ENCODE data around the gene ZNF101.
"Not testable (repeated sequence)": the region's sequence is repeated elsewhere in the genome, so short reads cannot be mapped to it uniquely, and the experiment has no call there.

Gene ZNF101

GRCh38 chr19:19696386-19696785, 27.7 kb downstream of the ZNF101 start:
- DNase-seq (ENCODE audit: extremely low read depth, low read depth): no peak

GRCh38 chr19:19697589-19697988, 28.9 kb downstream of the ZNF101 start:
- no peak overlapping the region for H3K4me3 ChIP-seq (replicated peaks; ENCODE audit: low read depth, low read length)
- DNase-seq (ENCODE audit: extremely low read depth, low read depth): no peak
- no peak for TF ChIP-seq CTCF (IDR thresholded peaks at IDR 0.05; ENCODE audit: low read depth, low read length, missing control alignments)

More at GRCh38 chr19:19696386-19696785, 27.7 kb downstream of the ZNF101 start:
- H3K4me3 ChIP-seq (replicated peaks; ENCODE audit: low read depth, low read length): no peak overlapping the region
- no peak for TF ChIP-seq CTCF (IDR thresholded peaks at IDR 0.05; ENCODE audit: low read depth, low read length, missing control alignments)

- DNase-seq (ENCODE audit: extremely low read depth, low read depth); H3K4me3 ChIP-seq (replicated peaks; ENCODE audit: low read depth, low read length): not testable (repeated sequence)
Observed at GRCh38 chr19:19700493-19700892, 31.9 kb downstream of the ZNF101 start.

GRCh38 chr19:19704836-19705235, 36.2 kb downstream of the ZNF101 start:
- TF ChIP-seq CTCF (IDR thresholded peaks at IDR 0.05; ENCODE audit: low read depth, low read length, missing control alignments): no peak
- DNase-seq (ENCODE audit: extremely low read depth, low read depth): no peak
- H3K4me3 ChIP-seq (replicated peaks; ENCODE audit: low read depth, low read length): no peak overlapping the region

GRCh38 chr19:19710506-19710905, 41.9 kb downstream of the ZNF101 start:
- TF ChIP-seq CTCF (IDR thresholded peaks at IDR 0.05; ENCODE audit: low read depth, low read length, missing control alignments): no peak
- H3K4me3 ChIP-seq (replicated peaks; ENCODE audit: low read depth, low read length): no peak overlapping the region
- no peak for DNase-seq (ENCODE audit: extremely low read depth, low read depth)

GRCh38 chr19:19711306-19711933, 42.8 kb downstream of the ZNF101 start:
- no peak overlapping the region for H3K4me3 ChIP-seq (replicated peaks; ENCODE audit: low read depth, low read length)
- no peak for TF ChIP-seq CTCF (IDR thresholded peaks at IDR 0.05; ENCODE audit: low read depth, low read length, missing control alignments)
- DNase-seq (ENCODE audit: extremely low read depth, low read depth): no peak

- TF ChIP-seq CTCF (IDR thresholded peaks at IDR 0.05; ENCODE audit: low read depth, low read length, missing control alignments): no peak
- no peak overlapping the region for H3K4me3 ChIP-seq (replicated peaks; ENCODE audit: low read depth, low read length)
Observed at GRCh38 chr19:19711934-19712828, 43.5 kb downstream of the ZNF101 start.

More at GRCh38 chr19:19711934-19712828, 43.5 kb downstream of the ZNF101 start:
- DNase-seq (ENCODE audit: extremely low read depth, low read depth): no peak
